Measurements from ENCODE around the gene NUDCD3. TPM values are rescaled to one million over a fixed set of nuclear protein-coding genes. Genes with fewer than 3 reads are reported as not detected.

The NUDCD3 gene
- total RNA-seq, 1 experiment from 2014 or later: 80.5 TPM

Small RNA genes lying within 50 kb of the gene (small RNA-seq; reads per million reads assigned to genes)
- gene RNU6-1097P: 0 reads per million in 2 experiments

Other genes starting within 250 kb of the NUDCD3 start
- gene CAMK2B, start 165.1 kb downstream of the NUDCD3 start, total RNA-seq (2014; rRNA removed; shearing (Covaris generic)): 0.13 and 0.37 TPM in 2 replicates
- not detected in 2 replicates for gene NPC1L1, start 50.7 kb upstream of the NUDCD3 start, total RNA-seq (2014; rRNA removed; shearing (Covaris generic))
- gene DDX56, start 83.2 kb upstream of the NUDCD3 start, total RNA-seq (2014; rRNA removed; shearing (Covaris generic)): 131 and 138 TPM in 2 replicates
- gene TMED4, start 91.6 kb upstream of the NUDCD3 start, total RNA-seq (2014; rRNA removed; shearing (Covaris generic)): 177 and 178 TPM in 2 replicates
- gene OGDH, start 116.0 kb upstream of the NUDCD3 start, total RNA-seq (2014; rRNA removed; shearing (Covaris generic)): 28.5 and 35.3 TPM in 2 replicates

Data from SK-MEL-5 (cell line).